ENCODE measurements around the gene PBX1. TPM values are rescaled to one million over a fixed set of nuclear protein-coding genes. Genes with fewer than 3 reads are reported as not detected.

Gene PBX1
- total RNA-seq, 2 experiments from 2014 or later, result not detected

DNA sequence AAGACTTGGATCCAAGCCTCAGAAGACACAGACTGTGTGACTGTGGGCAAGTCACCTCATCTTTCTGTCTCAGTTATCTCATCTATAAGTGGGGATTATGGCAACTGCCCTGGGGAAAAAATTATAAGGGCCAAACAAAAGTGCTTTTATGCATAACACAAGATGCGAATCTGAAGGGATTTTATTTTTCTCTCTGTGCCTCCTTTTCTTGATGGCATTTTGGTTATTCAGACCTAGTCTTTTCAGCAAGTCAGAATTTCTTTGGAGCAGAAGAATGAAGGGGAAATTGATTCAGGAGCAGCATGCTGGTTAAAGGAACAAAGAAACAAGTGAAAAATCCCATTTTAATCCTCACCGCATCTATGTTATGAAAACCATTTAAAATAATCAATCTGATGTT is 86.9 kb downstream of the PBX1 start:
- intact Hi-C loops (cut with micrococcal nuclease), result no loop called here
- ChIA-PET CTCF (no interaction called here), POLR2A (no interaction called here)
- no peak overlapping the region for H3K27ac Mint-ChIP-seq
- H3K4me3 Mint-ChIP-seq, result no peak overlapping the region
- H3K4me1 Mint-ChIP-seq (ENCODE audit: low read depth), result no peaks in the 10 kb centered on the region
- DNase-seq, result no peak
- no peak for ATAC-seq
- no peaks in the 10 kb centered on the region for H3K36me3 Mint-ChIP-seq (ENCODE audit: low read depth)
- H3K27me3 Mint-ChIP-seq, result peaks cover 2% of the 10 kb centered on the region
- no peak for TF ChIP-seq CTCF (IDR thresholded peaks at IDR 0.05)
- no peaks in the 10 kb centered on the region for H3K9me3 Mint-ChIP-seq

- ChIA-PET CTCF (no interaction called here), POLR2A (no interaction called here)
- Mint-ChIP-seq H3K4me3 (no peak overlapping the region), H3K36me3 (ENCODE audit: low read depth) (no peaks in the 10 kb centered on the region), H3K4me1 (ENCODE audit: low read depth) (no peaks in the 10 kb centered on the region), H3K9me3 (no peaks in the 10 kb centered on the region), H3K27ac (no peak overlapping the region), H3K27me3 (peaks cover 2% of the 10 kb centered on the region)
- TF ChIP-seq CTCF (IDR thresholded peaks at IDR 0.05), result no peak
- intact Hi-C loops (cut with micrococcal nuclease), result no loop called here
- no peak for DNase-seq
- ATAC-seq, result no peak
These were observed 88.2 kb downstream of the PBX1 start for GRCh38 chr1:164647211-164647610.

DNA sequence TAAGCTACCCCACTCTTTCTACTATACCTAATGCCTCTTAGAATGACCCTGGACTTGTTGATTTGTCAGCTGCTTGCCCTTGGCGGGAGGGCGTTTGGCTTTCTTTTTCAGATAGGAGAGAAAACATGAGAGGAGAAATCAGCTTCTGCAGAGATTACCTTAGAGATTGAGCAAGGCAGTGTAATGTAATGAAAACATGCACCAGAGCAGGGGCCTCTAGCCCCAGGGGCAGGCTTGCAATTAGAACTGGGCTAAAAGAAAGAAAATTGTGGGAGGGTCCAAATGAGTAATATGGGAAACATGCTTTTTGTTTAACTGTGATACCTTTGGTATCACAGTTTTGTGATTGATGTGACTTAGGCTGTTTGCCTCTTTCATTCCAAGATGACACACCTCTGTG is 89.7 kb downstream of the PBX1 start:
- DNase-seq (no peak), ATAC-seq (no peak)
- Mint-ChIP-seq H3K9me3 (no peaks in the 10 kb centered on the region), H3K4me1 (ENCODE audit: low read depth) (no peaks in the 10 kb centered on the region), H3K27me3 (peaks cover 3% of the 10 kb centered on the region), H3K27ac (no peak overlapping the region), H3K4me3 (no peak overlapping the region), H3K36me3 (ENCODE audit: low read depth) (no peaks in the 10 kb centered on the region)
- intact Hi-C loops (cut with micrococcal nuclease), result no loop called here
- ChIA-PET POLR2A (no interaction called here), CTCF (no interaction called here)
- no peak for TF ChIP-seq CTCF (IDR thresholded peaks at IDR 0.05)

DNA sequence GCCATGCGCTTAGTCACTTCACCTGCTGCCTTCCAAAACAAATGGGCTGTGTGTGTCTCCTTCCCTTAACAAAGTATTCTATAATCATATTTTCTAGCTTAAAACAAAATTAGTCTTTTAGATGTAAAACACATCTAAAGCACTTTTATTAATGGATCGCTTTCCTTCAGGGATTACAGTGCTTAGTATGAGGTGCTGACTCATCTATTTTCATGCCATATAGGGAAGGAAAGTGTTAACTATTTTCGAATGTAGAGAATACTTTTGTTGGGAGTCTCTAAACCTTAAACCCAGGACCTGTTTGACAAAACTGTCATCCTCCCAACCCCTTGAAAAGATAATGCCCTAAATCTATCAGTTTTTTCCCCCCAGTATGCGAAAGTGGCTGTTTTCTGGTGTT is 90.2 kb downstream of the PBX1 start:
- H3K4me1 Mint-ChIP-seq (ENCODE audit: low read depth), result no peaks in the 10 kb centered on the region
- ChIA-PET CTCF (no interaction called here), POLR2A (no interaction called here)
- H3K4me3 Mint-ChIP-seq, result no peak overlapping the region
- no peak for TF ChIP-seq CTCF (IDR thresholded peaks at IDR 0.05)
- no peaks in the 10 kb centered on the region for H3K9me3 Mint-ChIP-seq
- no peak for ATAC-seq
- H3K36me3 Mint-ChIP-seq (ENCODE audit: low read depth), result no peaks in the 10 kb centered on the region
- intact Hi-C loops (cut with micrococcal nuclease), result no loop called here
- H3K27me3 Mint-ChIP-seq, result peaks cover 3% of the 10 kb centered on the region
- no peak for DNase-seq
- H3K27ac Mint-ChIP-seq, result no peak overlapping the region

- Mint-ChIP-seq H3K4me1 (ENCODE audit: low read depth) (no peaks in the 10 kb centered on the region), H3K27me3 (peaks cover 3% of the 10 kb centered on the region), H3K9me3 (no peaks in the 10 kb centered on the region), H3K27ac (no peak overlapping the region), H3K4me3 (no peak overlapping the region), H3K36me3 (ENCODE audit: low read depth) (no peaks in the 10 kb centered on the region)
- ATAC-seq (no peak), DNase-seq (no peak)
- TF ChIP-seq CTCF (IDR thresholded peaks at IDR 0.05), result no peak
- ChIA-PET CTCF (no interaction called here), POLR2A (no interaction called here)
- intact Hi-C loops (cut with micrococcal nuclease), result no loop called here
These were observed 91.5 kb downstream of the PBX1 start for GRCh38 chr1:164650531-164650930.

Measured in activated CD8-positive, alpha-beta T cell treated with anti-CD3 and anti-CD28 coated beads for 36 hours (primary cell).